Stimulated activated CD4-positive, alpha-beta T cell treated with anti-CD3 and anti-CD28 coated beads, Interleukin-15, amount 100 ng/mL, for 1 hour (primary cell): ENCODE measurements around the gene ABHD16A.
A peak's percentile ranks its signal among the peaks of the same experiment; 100 is the strongest.

ENCODE experiments used
- DNase-seq, 2 donors: peaks; one replicate each; pipeline ENCODE4 v3.0.0-alpha.2; 2020; ENCODE audit warnings: low read depth in 1 of 2, low spot score in 1 of 2

ABHD16A gene

DNA sequence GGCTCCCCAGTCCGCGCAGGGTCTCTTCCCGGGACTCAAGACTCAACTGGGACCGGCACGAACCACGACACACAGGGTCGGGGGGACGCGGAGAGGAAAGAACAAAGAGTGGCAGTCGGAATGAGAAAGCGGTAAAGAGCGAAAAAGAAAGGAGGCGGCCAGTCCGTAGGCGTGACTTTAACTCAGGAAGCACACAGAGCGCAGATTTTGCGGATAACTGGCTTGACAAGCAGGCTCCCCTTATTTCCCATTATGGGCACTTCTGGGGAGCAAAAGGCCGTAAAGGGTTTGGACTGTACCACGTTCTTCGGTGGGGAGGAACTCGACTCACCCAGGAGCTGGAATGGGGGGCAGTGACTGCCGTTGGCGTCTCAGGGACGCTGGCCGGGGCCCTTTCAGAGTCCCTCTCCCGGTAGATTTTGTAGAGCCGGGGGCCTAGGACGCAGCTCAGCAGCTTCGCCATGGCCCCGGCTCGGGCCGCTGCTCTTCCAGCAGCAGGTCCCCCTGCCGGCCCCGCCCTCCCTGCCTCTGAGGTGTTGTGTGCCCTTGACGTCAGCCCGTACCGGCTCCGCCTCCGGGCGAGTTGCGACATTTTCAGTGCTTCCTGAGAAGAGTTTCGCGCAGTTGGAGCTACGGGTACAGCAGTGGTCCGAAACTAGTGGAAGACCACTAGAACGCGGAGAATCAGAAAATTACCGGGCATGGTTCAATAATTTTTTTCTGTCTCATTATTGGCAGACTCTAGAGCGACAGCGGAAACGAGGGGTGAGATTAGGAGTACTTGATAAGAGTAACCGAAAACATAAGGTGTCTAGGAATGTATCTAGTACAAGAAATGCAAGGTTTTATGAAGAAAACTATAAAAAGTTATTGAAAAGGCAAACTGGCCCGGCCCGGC lies at the start of gene ABHD16A:
ABHD16A (minus strand) TSS at position 506 of the 898 bp plus-strand sequence; CDS start at position 463, 43 bp downstream.
- DNase-seq = peak; percentile 95

DNA sequence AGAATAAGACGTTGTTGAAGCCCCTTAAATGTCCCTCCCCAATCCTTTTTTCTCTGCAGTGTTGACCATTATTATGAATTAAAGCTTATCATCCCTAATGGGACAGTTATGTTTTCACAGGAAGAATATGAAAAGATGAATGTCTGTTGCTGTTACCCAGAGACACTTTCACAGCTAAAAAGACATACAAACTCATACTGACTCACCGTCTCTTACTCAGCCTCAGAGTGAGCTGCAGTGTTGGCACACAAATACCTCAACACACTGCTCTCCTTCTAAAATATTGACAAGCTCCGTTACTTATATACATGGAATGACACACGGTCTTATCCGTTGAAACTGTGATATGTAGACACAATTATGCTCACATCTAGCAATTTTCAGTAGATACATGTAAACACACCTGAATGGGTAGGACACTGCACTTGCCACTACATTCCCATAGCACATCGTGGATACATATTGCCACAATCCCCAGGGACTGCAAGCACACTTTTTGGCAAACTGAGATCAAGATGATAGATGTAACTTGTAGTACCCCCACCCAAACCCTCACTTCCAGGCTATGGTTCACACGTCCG lies 49.7 kb upstream of the ABHD16A start:
- DNase-seq = no peak

DNA sequence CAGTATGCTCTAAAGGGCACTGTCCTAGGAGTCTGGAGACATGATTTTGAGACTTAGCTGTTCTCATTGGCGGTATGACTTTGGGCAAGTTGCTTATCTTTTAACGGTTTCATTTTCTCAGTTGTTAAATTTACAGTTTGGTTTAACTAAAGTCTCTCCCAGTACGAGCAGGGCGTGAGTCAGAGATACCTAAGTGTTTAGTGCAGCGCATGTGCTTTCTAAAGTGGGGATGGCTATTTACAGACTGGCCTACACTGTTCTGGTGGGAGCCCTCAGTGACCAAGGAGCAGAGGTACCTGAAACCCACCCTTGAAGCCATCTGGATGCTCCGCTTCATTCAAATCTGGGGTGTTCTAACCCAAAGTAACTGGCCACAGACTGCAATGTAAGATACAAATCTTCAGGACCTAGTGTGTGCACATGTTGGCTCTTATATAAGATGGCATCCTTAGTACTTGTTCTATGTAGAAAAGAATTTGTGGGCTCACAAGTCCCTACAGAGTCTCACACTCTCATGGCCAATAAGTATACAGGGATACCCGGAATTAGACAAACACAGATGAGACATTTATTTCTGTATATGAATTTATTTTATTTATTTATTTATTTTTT lies 47.4 kb upstream of the ABHD16A start:
- DNase-seq = no peak

DNA sequence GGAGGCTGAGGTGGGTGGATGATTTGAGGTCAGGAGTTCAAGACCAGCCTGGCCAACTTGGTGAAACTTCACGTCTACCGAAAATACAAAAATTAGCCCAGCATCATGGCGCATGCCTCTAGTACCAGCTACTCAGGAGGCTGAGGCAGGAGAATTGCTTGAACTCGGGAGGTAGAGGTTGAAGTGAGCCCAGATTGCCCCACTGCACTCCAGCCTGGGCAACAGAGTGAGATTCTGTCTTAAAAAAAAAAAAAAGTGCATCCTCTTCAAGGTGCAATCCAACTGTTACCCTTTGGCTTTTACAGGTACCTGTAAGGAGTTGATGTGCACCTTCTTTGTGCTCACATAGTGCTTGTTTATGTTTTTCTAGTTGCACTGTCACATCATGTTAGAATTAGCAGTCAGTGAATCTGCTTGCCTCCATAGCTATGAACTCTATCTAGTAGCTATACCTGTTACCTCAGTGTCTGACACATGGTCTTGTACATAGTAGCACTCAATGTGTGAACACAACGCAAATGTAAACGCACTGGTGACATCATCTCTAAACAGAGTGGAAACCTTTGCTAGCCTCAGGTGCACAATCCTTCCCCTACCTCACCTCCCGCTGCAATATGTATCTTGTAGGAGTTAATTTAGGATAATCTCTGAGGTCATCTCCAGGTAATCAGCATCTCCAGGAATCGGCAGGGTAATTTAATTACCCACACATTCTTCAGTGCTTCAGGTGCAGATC lies 46.3 kb upstream of the ABHD16A start:
- no peak for DNase-seq

DNA sequence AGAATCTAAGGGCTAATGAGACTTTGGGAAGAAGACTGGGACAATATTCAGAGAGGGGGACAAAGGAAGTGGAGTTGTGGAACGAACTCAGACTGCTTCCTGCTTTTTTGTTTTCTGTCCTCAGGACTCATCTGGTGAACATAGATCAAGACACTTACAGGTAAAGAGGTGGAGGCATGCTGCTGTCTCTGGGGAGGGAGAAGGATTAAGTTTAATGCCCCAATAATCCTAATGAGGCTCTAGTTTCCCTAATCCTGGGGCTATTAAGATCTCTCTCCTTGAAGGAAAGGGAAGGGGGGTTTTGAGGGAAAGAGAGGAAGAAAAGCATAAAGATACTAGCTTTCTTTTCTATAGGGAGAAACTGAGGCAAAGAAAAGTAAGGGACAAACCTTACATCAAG lies 41.3 kb upstream of the ABHD16A start:
- no peak for DNase-seq

DNA sequence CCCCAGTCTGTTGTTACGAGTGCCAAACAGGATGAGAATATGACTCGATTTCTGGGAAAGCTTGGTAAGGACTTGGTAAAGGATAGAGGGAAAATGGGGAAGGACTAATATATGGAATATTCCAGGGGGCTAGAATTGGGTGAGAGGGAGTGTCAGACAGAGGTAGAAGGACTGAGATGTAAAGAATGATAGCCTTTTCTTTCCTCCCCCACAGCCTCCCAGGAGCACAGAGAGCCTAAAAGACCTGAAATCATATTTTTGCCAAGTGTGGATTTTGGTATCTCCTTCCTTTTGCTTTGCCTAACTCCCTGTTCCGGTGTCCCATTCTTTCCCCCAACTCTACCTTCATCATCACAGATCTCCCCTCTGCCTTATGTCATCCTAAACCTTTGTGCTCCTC lies 39.8 kb upstream of the ABHD16A start:
- no peak for DNase-seq

DNA sequence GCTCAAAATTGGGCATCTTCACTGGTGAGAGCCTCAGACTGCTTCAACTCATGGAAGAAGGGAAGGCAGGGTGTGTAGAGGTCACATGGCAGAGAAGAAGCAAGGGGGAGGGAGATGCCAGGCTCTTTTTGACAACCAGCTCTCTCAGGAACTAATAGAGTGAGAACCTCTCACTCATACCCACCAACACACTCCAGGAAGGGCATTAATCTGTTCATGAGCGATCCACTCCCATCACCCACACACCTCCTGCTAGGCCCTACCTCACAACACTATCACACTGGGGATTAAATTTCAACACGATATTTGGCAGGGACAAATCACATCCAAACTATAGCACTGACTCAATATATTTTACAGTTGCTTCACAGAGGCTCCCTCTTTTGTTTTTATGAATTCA lies 38.7 kb upstream of the ABHD16A start:
- no peak for DNase-seq

DNA sequence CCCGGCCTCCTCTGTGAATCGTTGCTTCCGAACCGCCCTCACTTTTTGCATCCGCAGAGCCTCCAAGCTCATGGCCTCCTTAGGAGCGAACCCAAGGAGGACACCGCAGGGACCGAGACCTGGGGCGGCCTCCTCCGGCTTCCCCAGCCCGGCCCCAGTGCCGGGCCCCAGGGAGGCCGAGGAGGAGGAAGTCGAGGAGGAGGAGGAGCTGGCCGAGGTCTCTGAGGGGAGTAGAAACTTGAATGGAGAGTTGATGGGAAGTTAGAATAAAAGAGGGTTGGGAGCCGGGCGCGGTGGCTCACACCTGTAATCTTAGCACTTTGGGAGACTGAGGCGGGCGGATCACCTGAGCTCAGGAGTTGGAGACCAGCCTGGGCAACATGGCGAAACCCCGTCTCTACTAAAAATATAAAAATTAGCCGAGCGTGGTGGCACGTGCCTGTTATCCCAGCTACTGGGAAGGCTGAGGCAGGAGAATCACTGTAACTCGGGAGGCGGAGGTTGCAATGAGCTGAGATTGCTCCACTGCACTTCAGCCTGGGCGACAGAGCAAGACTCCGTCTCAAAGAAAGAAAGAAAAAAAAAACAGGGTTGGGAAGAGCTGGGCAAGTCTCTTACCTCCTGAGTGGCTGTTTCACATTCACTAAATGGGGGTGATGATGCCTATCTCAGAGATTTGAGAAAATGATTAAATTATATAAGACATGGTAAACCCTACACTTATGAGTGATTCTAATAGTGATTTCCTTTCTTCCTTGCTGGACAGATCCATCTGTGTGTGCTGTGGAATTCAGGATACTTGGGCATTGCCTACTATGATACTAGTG lies 37.5 kb upstream of the ABHD16A start:
- no peak for DNase-seq

GRCh38 chr6:31739639-31740396 lies 36.7 kb upstream of the ABHD16A start, which contains the start of gene MSH5:
Gene MSH5 (plus strand): TSS chr6:31740005. CDS start chr6:31740467, 462 bp downstream.
- peak; percentile 88 to 90 for DNase-seq

DNA sequence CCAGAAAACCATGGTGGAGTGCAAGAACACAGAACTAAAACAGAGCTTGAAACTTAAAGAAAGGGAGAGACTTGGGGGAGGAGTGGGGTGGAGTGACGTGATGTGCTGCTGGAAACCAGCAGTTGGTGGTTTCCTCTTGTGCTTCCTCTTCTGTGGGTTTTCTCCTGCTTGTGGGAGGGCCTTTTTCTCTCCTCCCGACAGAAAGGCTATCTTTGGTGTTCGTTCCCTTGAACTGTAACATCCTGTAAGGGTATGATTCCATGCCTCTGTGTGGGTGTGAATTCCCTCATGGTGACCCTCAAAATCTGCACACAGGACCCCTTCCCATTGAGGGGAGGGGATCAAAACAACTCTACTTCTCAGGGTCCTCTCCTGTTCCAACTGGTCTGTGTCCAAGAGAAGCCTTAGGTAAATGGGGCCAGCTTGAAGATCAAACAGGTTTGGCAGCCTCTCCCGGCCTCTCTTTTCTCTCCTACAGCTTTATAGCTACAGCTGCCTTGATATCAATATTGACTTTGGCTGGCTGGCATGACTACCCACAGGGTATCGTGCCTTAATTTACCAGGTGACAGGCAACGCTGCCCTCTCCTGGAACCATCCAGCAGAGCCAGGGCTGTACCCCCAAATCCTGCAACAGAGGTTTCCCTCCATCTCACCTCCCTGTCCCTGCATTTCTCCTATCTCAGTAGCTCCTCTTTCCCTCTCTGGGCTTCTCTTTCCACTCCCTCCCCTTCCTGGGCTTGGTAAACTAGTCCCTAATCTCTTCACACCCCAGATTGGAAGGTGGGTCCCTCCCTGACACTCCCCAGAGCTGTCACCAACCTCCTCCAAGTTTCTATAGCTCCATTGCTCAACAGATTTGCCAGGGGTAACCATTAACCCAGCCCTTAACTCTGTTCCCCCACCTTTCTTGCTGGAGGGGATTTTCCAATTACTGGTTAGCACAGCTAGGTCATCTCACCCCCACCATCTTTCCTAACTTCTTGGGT lies 35.2 kb upstream of the ABHD16A start:
- peak; percentile 24 to 35 for DNase-seq

GRCh38 chr6:31737315-31737990 lies 34.3 kb upstream of the ABHD16A start:
- no peak for DNase-seq

DNA sequence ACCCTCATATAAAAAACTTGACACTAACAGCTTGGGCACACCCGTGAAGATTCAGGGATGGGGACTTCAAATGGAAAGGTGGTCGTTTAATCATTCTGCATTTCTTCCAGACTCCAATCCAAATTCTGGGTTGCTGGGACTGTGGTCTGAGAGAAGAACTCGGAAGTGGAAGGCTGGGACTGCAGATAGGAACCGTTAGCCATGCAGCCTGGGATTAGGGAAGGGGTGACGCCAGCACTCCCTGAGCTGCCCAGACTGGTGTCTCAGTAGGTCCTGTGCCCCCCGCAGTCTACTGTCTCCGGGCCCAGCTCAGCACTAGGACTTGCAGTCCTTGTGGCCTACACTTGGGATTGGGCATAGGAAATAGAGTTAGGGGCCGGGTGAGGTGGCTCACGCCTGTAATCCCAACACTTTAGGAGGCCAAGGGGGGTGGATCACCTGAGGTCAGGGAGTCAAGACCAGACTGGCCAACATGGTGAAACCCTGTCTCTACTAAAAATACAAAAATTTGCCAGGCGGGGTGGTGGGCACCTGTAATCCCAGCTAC lies 33.7 kb upstream of the ABHD16A start:
- no peak for DNase-seq

- DNase-seq = peak; percentile 47 to 71
Observed at GRCh38 chr6:31736021-31736767, 33.1 kb upstream of the ABHD16A start, which contains the start of gene CLIC1. Gene CLIC1 (minus strand): TSS chr6:31736530. CDS start chr6:31736300, 230 bp downstream.

- peak; percentile 16 to 24 for DNase-seq
Observed at GRCh38 chr6:31734821-31735406, 31.8 kb upstream of the ABHD16A start.

- no peak for DNase-seq
Observed at GRCh38 chr6:31734247-31734820, 31.2 kb upstream of the ABHD16A start.

- DNase-seq = no peak
Observed at GRCh38 chr6:31733734-31734133, 30.6 kb upstream of the ABHD16A start.
